HG03097 (cell line): Measurements from ENCODE around the gene RASSF5.

Experiments used
- ATAC-seq: cut with Tn5 transposase; IDR thresholded peaks from one replicate; pipeline ENCODE4 v1.9.1; 2021; ENCODE audit not compliant: unreplicated experiment, low FRiP score

RASSF5 gene

DNA sequence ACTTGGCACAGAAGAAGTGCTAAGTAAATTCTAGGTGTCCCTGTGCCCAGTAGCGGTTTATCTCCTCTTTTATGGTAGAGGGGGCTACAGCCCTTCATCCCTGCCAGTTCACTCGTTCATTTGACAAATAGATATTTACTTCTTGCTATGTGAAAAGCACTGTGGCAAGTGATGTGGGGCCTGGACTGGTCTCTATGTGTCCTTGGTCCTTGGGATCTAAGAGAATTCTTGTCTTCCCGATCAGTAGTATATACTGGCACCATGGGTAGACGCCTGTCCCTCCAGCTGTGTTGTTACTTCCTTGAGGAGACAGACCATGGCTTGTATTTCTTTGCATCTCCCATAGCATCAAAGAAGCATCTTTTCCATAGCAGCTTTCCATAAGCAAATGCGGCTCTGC is 75.2 kb downstream of the RASSF5 start:
- no peak for ATAC-seq

DNA sequence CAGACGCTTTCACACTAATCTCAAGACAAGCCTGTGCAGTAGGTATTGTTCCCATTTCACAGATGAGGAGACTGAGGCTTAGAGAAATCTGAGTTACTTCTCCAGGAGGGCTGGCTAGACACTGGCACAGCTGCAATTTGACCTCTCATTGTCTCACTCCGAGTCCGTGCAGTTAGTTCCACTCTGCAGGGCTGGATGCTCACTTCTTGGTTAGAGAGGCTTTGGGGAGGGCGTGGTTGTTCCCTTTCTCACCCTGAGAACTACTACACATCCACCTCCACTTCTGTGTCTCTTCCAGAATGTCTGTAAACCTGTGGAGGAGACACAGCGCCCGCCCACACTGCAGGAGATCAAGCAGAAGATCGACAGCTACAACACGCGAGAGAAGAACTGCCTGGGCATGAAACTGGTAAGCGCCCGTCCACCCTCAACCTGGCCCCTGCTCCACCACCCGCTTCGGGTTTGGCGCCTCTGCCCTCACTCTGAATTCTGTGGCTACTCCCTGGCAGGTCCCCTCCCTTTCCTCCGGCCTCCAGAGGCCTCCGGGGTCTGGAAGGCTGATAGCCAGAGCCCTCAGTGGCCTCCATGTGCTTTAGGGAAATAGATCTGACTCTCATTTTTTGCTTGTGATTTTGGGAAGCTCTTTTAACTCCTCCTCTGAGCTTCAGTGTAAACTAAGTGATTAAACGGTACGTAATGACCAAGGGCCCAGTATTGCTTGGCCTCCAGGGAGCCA is 75.8 kb downstream of the RASSF5 start:
- ATAC-seq = no peak

DNA sequence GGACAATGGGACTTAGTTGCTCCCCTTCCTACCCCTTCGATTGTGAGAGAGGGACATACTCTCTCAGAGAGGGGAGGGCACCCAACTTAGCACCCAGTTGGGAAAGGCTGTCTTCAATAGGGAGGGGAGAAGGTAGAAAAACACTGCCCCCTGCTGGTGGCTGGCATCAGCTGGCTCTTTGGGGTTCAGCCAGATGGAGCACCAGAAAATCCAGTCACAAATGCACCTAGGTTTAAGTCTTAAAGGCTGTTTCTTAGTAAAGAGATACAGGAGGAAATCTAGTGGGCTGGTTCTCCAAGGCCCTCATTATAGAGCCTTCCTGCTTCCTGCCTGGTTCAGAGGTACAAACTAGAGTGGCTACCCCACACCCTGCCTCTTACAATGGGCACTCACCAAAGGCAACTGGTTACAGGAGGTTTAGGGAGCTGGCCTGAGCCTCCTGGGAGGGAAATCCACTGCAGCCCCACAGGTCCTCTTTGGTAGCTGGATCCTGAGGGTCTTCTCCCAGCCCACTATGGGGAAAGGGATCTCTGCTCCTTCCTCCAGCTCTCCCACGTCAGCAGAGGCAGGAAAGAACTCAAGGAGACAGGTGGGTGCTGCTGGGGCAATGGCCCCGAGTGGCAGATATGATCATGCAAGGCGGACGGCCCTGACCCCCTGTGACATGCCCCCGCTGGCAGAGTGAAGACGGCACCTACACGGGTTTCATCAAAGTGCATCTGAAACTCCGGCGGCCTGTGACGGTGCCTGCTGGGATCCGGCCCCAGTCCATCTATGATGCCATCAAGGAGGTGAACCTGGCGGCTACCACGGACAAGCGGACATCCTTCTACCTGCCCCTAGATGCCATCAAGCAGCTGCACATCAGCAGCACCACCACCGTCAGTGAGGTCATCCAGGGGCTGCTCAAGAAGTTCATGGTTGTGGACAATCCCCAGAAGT is 76.6 kb downstream of the RASSF5 start:
- ATAC-seq = no peak

DNA sequence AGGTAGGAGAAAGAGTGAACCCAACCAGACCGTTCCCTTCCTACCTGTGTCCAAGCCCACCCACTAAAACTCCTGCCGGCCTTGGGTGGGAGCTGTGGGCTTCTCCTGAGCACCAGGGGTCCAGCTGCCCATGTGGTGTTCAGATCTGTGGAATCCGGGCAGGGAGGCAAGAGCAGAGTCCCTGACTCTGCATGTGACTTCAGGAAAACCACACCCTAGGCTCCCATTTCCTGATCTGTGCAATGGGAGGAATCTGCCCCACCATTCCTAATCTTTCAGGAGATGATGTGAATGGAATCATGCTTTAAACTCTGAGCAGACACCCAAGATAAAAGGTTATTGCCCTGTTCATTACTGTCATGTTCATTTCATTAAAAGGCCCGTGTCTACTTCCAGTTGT is 77.4 kb downstream of the RASSF5 start:
- ATAC-seq = no peak

DNA sequence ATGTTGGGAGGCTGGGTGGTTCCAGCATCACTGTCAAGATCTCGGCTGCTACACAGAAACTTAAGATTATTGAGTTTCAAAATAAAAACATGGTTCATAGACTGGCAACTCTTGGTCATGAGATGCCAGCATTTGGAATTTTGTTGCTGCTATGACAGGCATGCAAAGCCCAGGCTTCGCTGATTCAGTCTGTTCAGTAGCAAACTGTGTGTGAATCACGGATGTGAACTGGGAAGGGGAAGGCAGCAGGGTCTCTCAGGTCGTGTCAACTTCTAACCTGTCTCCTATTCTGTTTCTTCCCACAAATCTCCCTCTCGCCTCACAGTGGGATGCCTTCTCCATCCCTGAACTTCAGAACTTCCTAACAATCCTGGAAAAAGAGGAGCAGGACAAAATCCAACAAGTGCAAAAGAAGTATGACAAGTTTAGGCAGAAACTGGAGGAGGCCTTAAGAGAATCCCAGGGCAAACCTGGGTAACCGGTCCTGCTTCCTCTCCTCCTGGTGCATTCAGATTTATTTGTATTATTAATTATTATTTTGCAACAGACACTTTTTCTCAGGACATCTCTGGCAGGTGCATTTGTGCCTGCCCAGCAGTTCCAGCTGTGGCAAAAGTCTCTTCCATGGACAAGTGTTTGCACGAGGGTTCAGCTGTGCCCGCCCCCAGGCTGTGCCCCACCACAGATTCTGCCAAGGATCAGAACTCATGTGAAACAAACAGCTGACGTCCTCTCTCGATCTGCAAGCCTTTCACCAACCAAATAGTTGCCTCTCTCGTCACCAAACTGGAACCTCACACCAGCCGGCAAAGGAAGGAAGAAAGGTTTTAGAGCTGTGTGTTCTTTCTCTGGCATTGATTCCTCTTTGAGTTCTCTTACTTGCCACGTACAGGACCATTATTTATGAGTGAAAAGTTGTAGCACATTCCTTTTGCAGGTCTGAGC is 79.4 kb downstream of the RASSF5 start:
- ATAC-seq = no peak

- ATAC-seq = no peak
Observed at GRCh38 chr1:206587904-206588303, 80.6 kb downstream of the RASSF5 start.

DNA sequence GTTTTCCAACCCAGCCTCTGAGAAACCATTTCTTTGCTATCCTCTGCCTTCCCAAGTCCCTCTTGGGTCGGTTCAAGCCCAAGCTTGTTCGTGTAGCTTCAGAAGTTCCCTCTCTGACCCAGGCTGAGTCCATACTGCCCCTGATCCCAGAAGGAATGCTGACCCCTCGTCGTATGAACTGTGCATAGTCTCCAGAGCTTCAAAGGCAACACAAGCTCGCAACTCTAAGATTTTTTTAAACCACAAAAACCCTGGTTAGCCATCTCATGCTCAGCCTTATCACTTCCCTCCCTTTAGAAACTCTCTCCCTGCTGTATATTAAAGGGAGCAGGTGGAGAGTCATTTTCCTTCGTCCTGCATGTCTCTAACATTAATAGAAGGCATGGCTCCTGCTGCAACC is 81.2 kb downstream of the RASSF5 start:
- ATAC-seq = no peak

- no peak for ATAC-seq
Observed at GRCh38 chr1:206589206-206589605, 81.9 kb downstream of the RASSF5 start.

DNA sequence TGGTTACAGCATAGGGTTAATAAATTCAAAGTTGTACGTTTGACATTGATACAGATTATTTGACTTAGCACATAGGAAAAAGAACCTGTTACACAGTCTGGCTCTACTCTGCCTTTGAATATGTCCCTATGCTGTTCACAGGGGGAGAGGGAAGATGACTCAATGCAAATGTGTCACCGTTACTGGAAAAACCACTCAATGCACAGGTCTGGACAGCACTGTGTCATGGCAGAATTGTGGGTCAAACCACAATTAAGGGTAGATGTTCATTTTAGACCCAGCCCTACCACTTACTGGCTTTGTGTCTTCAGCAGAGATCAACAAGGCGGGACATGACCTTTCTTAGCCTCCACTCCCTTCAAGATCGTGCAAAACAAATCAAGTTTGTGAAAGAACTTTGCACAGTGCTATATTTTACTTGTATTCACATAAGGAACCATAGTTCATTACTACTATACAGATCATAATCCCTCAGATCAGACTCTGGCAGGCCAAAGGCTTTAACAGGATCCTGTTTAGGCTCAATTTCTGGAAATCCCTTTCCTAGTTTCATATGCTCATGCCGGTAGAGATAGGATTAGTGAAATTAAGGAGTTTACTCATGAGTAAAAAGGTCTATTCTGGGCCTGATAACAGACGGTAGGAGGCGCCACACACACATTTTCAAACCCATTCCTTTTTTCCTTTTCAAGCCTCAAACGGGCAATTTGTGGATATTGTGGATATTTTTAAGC is 82.9 kb downstream of the RASSF5 start:
- no peak for ATAC-seq

DNA sequence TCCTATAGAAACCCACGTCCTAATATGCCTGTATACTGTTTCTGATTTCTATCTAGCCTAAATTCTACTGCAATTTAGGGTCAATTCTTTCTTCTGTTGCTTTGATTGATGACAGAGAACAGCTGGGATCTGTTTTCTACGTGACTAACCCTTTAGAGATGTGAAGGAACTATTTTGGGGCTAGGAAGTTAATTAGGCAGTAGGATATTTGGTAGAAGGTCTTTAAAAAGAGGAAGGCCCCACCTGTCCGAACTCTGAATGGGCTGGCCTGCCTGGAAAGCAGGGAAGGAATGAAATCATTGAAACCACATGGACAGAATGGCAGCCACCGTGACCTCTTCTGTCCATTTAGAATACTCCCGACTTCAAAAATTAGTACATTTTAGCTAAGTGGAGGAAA is 83.9 kb downstream of the RASSF5 start:
- ATAC-seq = no peak

DNA sequence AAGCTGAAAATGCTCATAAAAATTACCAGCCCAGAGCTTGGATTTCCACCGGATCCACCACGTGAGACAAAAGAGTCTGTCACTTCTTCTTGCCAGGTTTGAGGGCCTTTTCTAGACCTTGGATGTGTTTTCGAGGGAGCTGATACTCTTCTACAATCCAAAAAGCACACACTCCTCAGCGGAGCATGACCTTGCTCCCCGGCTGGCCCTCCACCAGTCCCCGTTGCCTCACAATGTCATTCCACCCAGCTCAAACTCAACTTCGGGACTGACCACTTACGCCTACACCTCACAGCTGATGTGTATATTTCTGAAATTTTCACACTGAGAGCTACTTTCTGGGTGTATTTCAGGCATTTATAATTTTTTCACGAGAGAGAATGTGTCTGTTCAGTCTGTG is 84.4 kb downstream of the RASSF5 start:
- ATAC-seq = no peak

GRCh38 chr1:206593351-206593925 is 86.1 kb downstream of the RASSF5 start:
- no peak for ATAC-seq

- no peak for ATAC-seq
Observed at GRCh38 chr1:206595581-206596318, 88.4 kb downstream of the RASSF5 start.

DNA sequence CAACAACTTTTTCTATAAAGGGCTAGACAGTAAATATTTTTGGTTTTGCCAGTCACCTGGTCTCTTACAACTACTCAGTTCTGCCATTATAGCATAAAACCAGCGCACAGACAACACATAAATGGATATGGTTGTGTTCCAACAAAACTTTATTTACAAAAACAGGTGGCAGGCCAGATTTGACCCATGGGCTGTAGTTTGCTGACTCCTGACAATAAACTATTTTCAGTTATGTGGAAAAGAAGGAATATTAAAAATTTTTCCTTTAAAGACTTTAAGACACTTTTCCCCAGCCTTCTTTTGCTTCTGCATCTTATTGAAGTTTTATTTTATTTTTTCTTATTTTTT is 89.0 kb downstream of the RASSF5 start:
- no peak for ATAC-seq

GRCh38 chr1:206600527-206600926 is 93.2 kb downstream of the RASSF5 start:
- ATAC-seq = no peak

DNA sequence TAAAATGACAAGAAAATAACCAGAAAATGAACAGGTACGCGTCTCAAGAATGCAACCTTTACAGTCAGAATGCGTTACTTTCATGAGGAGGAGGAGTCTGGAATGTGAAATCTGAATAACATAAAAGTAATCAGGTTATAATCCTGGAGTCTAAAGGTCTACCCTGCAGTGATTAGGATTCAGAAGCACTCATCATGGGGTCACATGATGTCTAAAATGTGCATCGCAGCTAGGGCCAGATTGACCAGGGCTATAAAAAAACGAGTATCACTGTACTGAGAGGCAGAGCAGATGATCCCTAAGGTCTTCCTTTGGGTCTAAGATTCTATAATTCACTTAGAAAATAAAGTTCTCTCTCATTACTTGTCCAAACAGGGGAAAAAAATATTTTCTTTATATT is 97.5 kb downstream of the RASSF5 start:
- ATAC-seq = no peak

GRCh38 chr1:206606867-206607266 is 99.5 kb downstream of the RASSF5 start:
- no peak for ATAC-seq

DNA sequence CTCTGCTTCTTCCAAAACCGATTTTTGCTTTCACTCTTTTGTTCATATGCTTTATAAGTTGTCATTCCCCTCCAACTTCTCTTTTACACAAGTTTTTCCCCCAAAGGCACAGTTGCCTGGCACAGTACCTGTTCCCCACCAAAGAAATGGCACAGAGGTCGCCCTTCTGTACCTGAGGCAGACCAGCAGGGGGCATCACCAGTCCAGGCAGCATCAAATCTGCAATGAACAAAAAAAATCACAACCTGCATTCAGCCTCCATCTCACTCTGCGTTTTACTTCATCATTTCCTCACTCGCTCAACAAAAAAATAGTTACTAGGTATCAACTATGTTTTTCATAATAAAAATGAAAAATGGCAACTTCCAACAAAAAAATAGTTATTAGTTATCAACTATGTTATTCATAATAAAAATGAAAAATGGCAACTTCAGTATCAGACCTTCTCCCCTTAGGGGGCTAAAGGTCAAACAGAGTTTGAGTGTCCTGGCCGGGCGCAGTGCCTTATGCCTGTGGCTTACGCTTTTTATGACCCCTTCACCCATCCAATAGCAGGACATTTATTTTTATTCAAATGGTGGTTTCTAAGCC is 100.9 kb downstream of the RASSF5 start:
- ATAC-seq = no peak
